Measurements from ENCODE around the gene AGPAT2. TPM values are rescaled to one million over a fixed set of nuclear protein-coding genes. Genes with fewer than 3 reads are reported as not detected.

Gene AGPAT2
- total RNA-seq, 1 donor from 2014 or later: 13.5 TPM

GRCh38 chr9:136688274-136689107 is 1.2 kb upstream of the AGPAT2 start:
- intact Hi-C loops (cut with micrococcal nuclease): no loop called here

- intact Hi-C loops (cut with micrococcal nuclease): loop anchor here (1.0 kb wide), 4 partner anchors 14 to 204 kb away; partner anchors contain the start of genes DIPK1B and SEC16A
Measured at GRCh38 chr9:136687721-136688223, 515 bp upstream of the AGPAT2 start.

- intact Hi-C loops (cut with micrococcal nuclease): no loop called here
Measured at GRCh38 chr9:136686534-136686793, 793 bp downstream of the AGPAT2 start.

GRCh38 chr9:136685790-136686533 is 1.3 kb downstream of the AGPAT2 start:
- intact Hi-C loops (cut with micrococcal nuclease): no loop called here

GRCh38 chr9:136685216-136685615 is 2.0 kb downstream of the AGPAT2 start:
- intact Hi-C loops (cut with micrococcal nuclease): no loop called here

- intact Hi-C loops (cut with micrococcal nuclease): no loop called here
Measured at GRCh38 chr9:136684799-136685198, 2.5 kb downstream of the AGPAT2 start.

- intact Hi-C loops (cut with micrococcal nuclease): no loop called here
Measured at GRCh38 chr9:136684339-136684738, 2.9 kb downstream of the AGPAT2 start.

GRCh38 chr9:136683755-136684154 is 3.5 kb downstream of the AGPAT2 start:
- intact Hi-C loops (cut with micrococcal nuclease): no loop called here

GRCh38 chr9:136683173-136683745 is 4.0 kb downstream of the AGPAT2 start:
- intact Hi-C loops (cut with micrococcal nuclease): no loop called here

- intact Hi-C loops (cut with micrococcal nuclease): no loop called here
Measured at GRCh38 chr9:136682710-136683109, 4.5 kb downstream of the AGPAT2 start.

GRCh38 chr9:136681945-136682699 is 5.1 kb downstream of the AGPAT2 start:
- intact Hi-C loops (cut with micrococcal nuclease): no loop called here

GRCh38 chr9:136681029-136681428 is 6.2 kb downstream of the AGPAT2 start:
- intact Hi-C loops (cut with micrococcal nuclease): no loop called here

GRCh38 chr9:136679431-136679941 is 7.8 kb downstream of the AGPAT2 start:
- intact Hi-C loops (cut with micrococcal nuclease): no loop called here

GRCh38 chr9:136678624-136679023 is 8.6 kb downstream of the AGPAT2 start:
- intact Hi-C loops (cut with micrococcal nuclease): no loop called here

GRCh38 chr9:136678034-136678433 is 9.2 kb downstream of the AGPAT2 start:
- intact Hi-C loops (cut with micrococcal nuclease): no loop called here

- intact Hi-C loops (cut with micrococcal nuclease): no loop called here
Measured at GRCh38 chr9:136676920-136677686, 10.2 kb downstream of the AGPAT2 start.

GRCh38 chr9:136676297-136676794 is 10.9 kb downstream of the AGPAT2 start:
- intact Hi-C loops (cut with micrococcal nuclease): no loop called here

- intact Hi-C loops (cut with micrococcal nuclease): no loop called here
Measured at GRCh38 chr9:136675477-136676296, 11.6 kb downstream of the AGPAT2 start.

GRCh38 chr9:136674786-136675349 is 12.4 kb downstream of the AGPAT2 start:
- intact Hi-C loops (cut with micrococcal nuclease): no loop called here
